Ectodermal cell (in vitro differentiated cells): ENCODE data around the gene PROSER1. TPM values are rescaled to one million over a fixed set of nuclear protein-coding genes. Genes with fewer than 3 reads are reported as not detected.
A peak's percentile ranks its signal among the peaks of the same experiment; 100 is the strongest.
"Not testable (repeated sequence)": the region's sequence is repeated elsewhere in the genome, so short reads cannot be mapped to it uniquely, and the experiment has no call there.

ENCODE experiments used
- H3K27ac ChIP-seq: 2 replicates; pipeline ENCODE4 v1.7.0; 2013; ENCODE audit warnings: mild to moderate bottlenecking, low read depth, low read length; ENCODE audit not compliant: insufficient read depth, poor library complexity, severe bottlenecking
- H3K27me3 ChIP-seq: 2 replicates; pipeline ENCODE4 v1.7.0; 2013; ENCODE audit warnings: mild to moderate bottlenecking, low read length; ENCODE audit not compliant: insufficient read depth, control insufficient read depth, poor library complexity, severe bottlenecking
- H3K36me3 ChIP-seq: one replicate; pipeline ENCODE4 v1.7.0; 2013; ENCODE audit warnings: low read length; ENCODE audit not compliant: control insufficient read depth, insufficient read depth
- H3K4me1 ChIP-seq: one replicate; pipeline ENCODE4 v1.7.0; 2013; ENCODE audit warnings: low read length; ENCODE audit not compliant: control insufficient read depth, insufficient read depth
- H3K4me3 ChIP-seq: 2 replicates; pipeline ENCODE4 v1.7.0; 2013; ENCODE audit warnings: low read depth, low read length, control low read depth; ENCODE audit not compliant: insufficient read depth
- H3K9me3 ChIP-seq: 2 replicates; pipeline ENCODE4 v1.7.0; 2013; ENCODE audit warnings: mild to moderate bottlenecking, low read length, moderate library complexity; ENCODE audit not compliant: control insufficient read depth
- WGBS, 2 experiments: methylation state at CpG; one replicate each; pipeline ENCODE4 v1.1.7; 2013; ENCODE audit warnings: missing lambda C conversion rate in 2 of 2; 5-methylcytosine and 5-hydroxymethylcytosine counted together
- polyA plus RNA-seq, 4 experiments: library from polyadenylated mRNA; stranded (reverse); fragments of 50-300 nt; gene quantifications; one replicate each; pipeline ENCODE4 v1.2.3, GENCODE V29; 2013

PROSER1 gene
- polyA plus RNA-seq (2013, experiment 1 of 4), result 57.9 TPM
- 63.4 TPM for polyA plus RNA-seq (2013, experiment 2 of 4)
- polyA plus RNA-seq (2013, experiment 3 of 4), result 44.7 TPM
- 55.8 TPM for polyA plus RNA-seq (2013, experiment 4 of 4)

- Histone ChIP-seq H3K4me3 (peak within 1 kb of the TSS; percentile 95), H3K27ac (peak within 1 kb of the TSS; percentile 93), H3K9me3 (no peaks in the 10 kb centered on the region), H3K27me3 (no peaks in the 10 kb centered on the region), H3K36me3 (no peaks in the 10 kb centered on the region), H3K4me1 (peaks cover 19% of the 10 kb centered on the region)
- 0% methylated on average over 41 of the region's 41 CpGs for WGBS, 2 experiments
Measured at GRCh38 chr13:39037880-39038568, at the start of gene PROSER1, which contains the start of gene NHLRC3. PROSER1 (minus strand) TSS chr13:39038089; CDS start chr13:39037242, 847 bp downstream. NHLRC3 (plus strand) TSS chr13:39038456; CDS start chr13:39038640, 184 bp downstream.

- 75 to 80% methylated on average over 1 of the region's 1 CpG for WGBS, 2 experiments
- H3K9me3 ChIP-seq, H3K27ac ChIP-seq, H3K4me1 ChIP-seq, H3K36me3 ChIP-seq, H3K27me3 ChIP-seq, H3K4me3 ChIP-seq: not testable (repeated sequence)
Measured at GRCh38 chr13:39086251-39086945, 48.5 kb upstream of the PROSER1 start.

- 73 to 78% methylated on average over 3 of the region's 3 CpGs for WGBS, 2 experiments
- Histone ChIP-seq H3K36me3 (no peaks in the 10 kb centered on the region), H3K27me3 (no peaks in the 10 kb centered on the region), H3K27ac (no peak overlapping the region), H3K4me3 (no peak overlapping the region), H3K9me3 (no peaks in the 10 kb centered on the region), H3K4me1 (no peaks in the 10 kb centered on the region)
Measured at GRCh38 chr13:39073983-39074382, 36.1 kb upstream of the PROSER1 start.

- Histone ChIP-seq H3K27ac (no peak overlapping the region), H3K4me1 (no peaks in the 10 kb centered on the region), H3K4me3 (no peak overlapping the region), H3K27me3 (no peaks in the 10 kb centered on the region), H3K36me3 (no peaks in the 10 kb centered on the region), H3K9me3 (no peaks in the 10 kb centered on the region)
- WGBS, 2 experiments, result 89% methylated on average over 2 of the region's 2 CpGs
Measured at GRCh38 chr13:39072842-39073241, 35.0 kb upstream of the PROSER1 start.

- no peaks in the 10 kb centered on the region for H3K36me3 ChIP-seq
- H3K27me3 ChIP-seq, result no peaks in the 10 kb centered on the region
- H3K4me3 ChIP-seq, result no peak overlapping the region
- whole genome bisulfite sequencing, 2 experiments, result 94 to 95% methylated on average over 4 of the region's 4 CpGs
- no peak overlapping the region for H3K27ac ChIP-seq
- H3K4me1 ChIP-seq, result no peaks in the 10 kb centered on the region
- H3K9me3 ChIP-seq, result no peaks in the 10 kb centered on the region
Measured at GRCh38 chr13:39062004-39062403, 24.1 kb upstream of the PROSER1 start.

GRCh38 chr13:39058040-39058439, 20.2 kb upstream of the PROSER1 start:
- Histone ChIP-seq H3K36me3 (no peaks in the 10 kb centered on the region), H3K4me3 (no peak overlapping the region), H3K9me3 (no peaks in the 10 kb centered on the region), H3K4me1 (no peaks in the 10 kb centered on the region), H3K27me3 (no peaks in the 10 kb centered on the region), H3K27ac (no peak overlapping the region)

GRCh38 chr13:39056018-39056417, 18.1 kb upstream of the PROSER1 start:
- no peaks in the 10 kb centered on the region for H3K9me3 ChIP-seq
- H3K36me3 ChIP-seq, result no peaks in the 10 kb centered on the region
- no peaks in the 10 kb centered on the region for H3K27me3 ChIP-seq
- WGBS, 2 experiments, result 88 to 94% methylated on average over 1 of the region's 1 CpG
- no peak overlapping the region for H3K27ac ChIP-seq
- no peak overlapping the region for H3K4me3 ChIP-seq
- H3K4me1 ChIP-seq, result no peaks in the 10 kb centered on the region

- 86 to 90% methylated on average over 3 of the region's 3 CpGs for WGBS, 2 experiments
- no peak overlapping the region for H3K4me3 ChIP-seq
- no peaks in the 10 kb centered on the region for H3K4me1 ChIP-seq
- H3K9me3 ChIP-seq, result no peaks in the 10 kb centered on the region
- no peak overlapping the region for H3K27ac ChIP-seq
- H3K27me3 ChIP-seq, result no peaks in the 10 kb centered on the region
- H3K36me3 ChIP-seq, result no peaks in the 10 kb centered on the region
Measured at GRCh38 chr13:39054112-39054511, 16.2 kb upstream of the PROSER1 start.

- H3K4me3 ChIP-seq, result no peak overlapping the region
- H3K27me3 ChIP-seq, result no peaks in the 10 kb centered on the region
- H3K4me1 ChIP-seq, result no peaks in the 10 kb centered on the region
- H3K9me3 ChIP-seq, result no peaks in the 10 kb centered on the region
- H3K36me3 ChIP-seq, result no peaks in the 10 kb centered on the region
- no peak overlapping the region for H3K27ac ChIP-seq
- WGBS, 2 experiments, result 67 to 72% methylated on average over 6 of the region's 6 CpGs
Measured at GRCh38 chr13:39052944-39053343, 15.1 kb upstream of the PROSER1 start.

GRCh38 chr13:39051157-39051556, 13.3 kb upstream of the PROSER1 start:
- H3K4me1 ChIP-seq, result no peaks in the 10 kb centered on the region
- H3K27ac ChIP-seq, result no peak overlapping the region
- 92 to 94% methylated on average over 1 of the region's 1 CpG for WGBS, 2 experiments

More at GRCh38 chr13:39051157-39051556, 13.3 kb upstream of the PROSER1 start:
- no peak overlapping the region for H3K4me3 ChIP-seq
- no peaks in the 10 kb centered on the region for H3K27me3 ChIP-seq
- no peaks in the 10 kb centered on the region for H3K9me3 ChIP-seq
- no peaks in the 10 kb centered on the region for H3K36me3 ChIP-seq
